IMR-90 (cell line): ENCODE results near the gene C10orf120. TPM values are rescaled to one million over a fixed set of nuclear protein-coding genes. Genes with fewer than 3 reads are reported as not detected.

Experiments used
- ATAC-seq: fragments of 200-7000 bp; cut with Tn5 transposase; 2 replicates; pipeline ENCODE4 v1.9.1; 2020; ENCODE audit warnings: low read depth, mild to moderate bottlenecking, moderate library complexity
- BruUV-seq: library from RNA; stranded (reverse); fragments of 400-500 nt; replicated peaks from 2 replicates; lab custom pipeline; 2021; lab: Mats Ljungman, UMichigan
- CTCF ChIA-PET: fragments of 300-600 bp; formaldehyde crosslinking; extraction: SDS; loops from one replicate; lab custom pipeline; 2021; ENCODE audit warnings: antibody characterized with exemption; lab: Yijun Ruan, JAX
- POLR2A ChIA-PET: fragments of 300-600 bp; sonication (Branson Sonifier 250); formaldehyde crosslinking; loops from one replicate; lab custom pipeline; 2022; ENCODE audit warnings: antibody characterized with exemption; ENCODE audit not compliant: unreplicated experiment; lab: Charles Lee
- DNase-seq: peaks from one replicate; pipeline ENCODE4 v3.0.0; 2013
- H2AFZ ChIP-seq: replicated peaks from 2 replicates; pipeline ENCODE3; 2013; ENCODE audit warnings: low read length, mild to moderate bottlenecking; ENCODE audit not compliant: poor library complexity
- H2AK5ac ChIP-seq: 2 replicates; pipeline ENCODE4 v1.6.1; 2013; ENCODE audit warnings: low read depth, low read length, inconsistent platforms
- H2AK9ac ChIP-seq: replicated peaks from 2 replicates; pipeline ENCODE3; 2013; ENCODE audit warnings: mild to moderate bottlenecking, low read depth, low read length, moderate library complexity; ENCODE audit not compliant: poor library complexity
- H2BK120ac ChIP-seq: 2 replicates; pipeline ENCODE4 v1.6.1; 2013; ENCODE audit warnings: low read depth, low read length, inconsistent platforms
- H2BK15ac ChIP-seq: 3 replicates; pipeline ENCODE4 v1.6.1; 2013; ENCODE audit warnings: low read depth, low read length, inconsistent platforms
- H2BK20ac ChIP-seq: 2 replicates; pipeline ENCODE4 v1.6.1; 2013; ENCODE audit warnings: low read depth, mild to moderate bottlenecking, inconsistent platforms, low read length, moderate library complexity
- H2BK5ac ChIP-seq: 2 replicates; pipeline ENCODE4 v1.6.1; 2013; ENCODE audit warnings: mild to moderate bottlenecking, low read depth, low read length, inconsistent platforms; ENCODE audit not compliant: poor library complexity, severe bottlenecking
- H3K14ac ChIP-seq: replicated peaks from 2 replicates; pipeline ENCODE4 v1.6.1; 2013; ENCODE audit warnings: low read depth, low read length, inconsistent platforms
- H3K18ac ChIP-seq: 2 replicates; pipeline ENCODE4 v1.6.1; 2013; ENCODE audit warnings: low read depth, low read length, control low read depth
- H3K23ac ChIP-seq: 2 replicates; pipeline ENCODE4 v1.6.1; 2013; ENCODE audit warnings: low read depth, low read length, inconsistent platforms
- H3K27ac ChIP-seq: 2 replicates; pipeline ENCODE4 v1.5.1; 2013; ENCODE audit warnings: mild to moderate bottlenecking, control low read depth, low read length; ENCODE audit not compliant: insufficient read depth
- H3K27me3 ChIP-seq: 2 replicates; pipeline ENCODE4 v1.6.1; 2013; ENCODE audit warnings: low read length; ENCODE audit not compliant: control insufficient read depth, insufficient read depth
- H3K36me3 ChIP-seq: 2 replicates; pipeline ENCODE4 v1.6.1; 2013; ENCODE audit warnings: low read length, mixed read lengths; ENCODE audit not compliant: control insufficient read depth, insufficient read depth
- H3K4ac ChIP-seq: 2 replicates; pipeline ENCODE4 v1.6.1; 2013; ENCODE audit warnings: low read depth, low read length, inconsistent platforms
- H3K4me1 ChIP-seq: 2 replicates; pipeline ENCODE4 v1.6.1; 2013; ENCODE audit warnings: low read length, mixed read lengths; ENCODE audit not compliant: control insufficient read depth, insufficient read depth
- H3K4me2 ChIP-seq: 2 replicates; pipeline ENCODE4 v1.6.1; 2013; ENCODE audit warnings: low read depth, mild to moderate bottlenecking, control low read depth, low read length, moderate library complexity
- H3K4me3 ChIP-seq: 2 replicates; pipeline ENCODE4 v1.5.1; 2013; ENCODE audit warnings: low read depth, mild to moderate bottlenecking, control low read depth, low read length, moderate library complexity; ENCODE audit not compliant: insufficient read depth
- H3K56ac ChIP-seq: 2 replicates; pipeline ENCODE4 v1.6.1; 2013; ENCODE audit warnings: low read length, inconsistent platforms; ENCODE audit not compliant: insufficient read depth; ENCODE audit errors: extremely low read depth
- H3K79me1 ChIP-seq, 2 experiments: 2 replicates each; pipeline ENCODE4 v1.6.1; 2013; ENCODE audit warnings: low read length in 2 of 2, inconsistent platforms in 1 of 2, low read depth in 1 of 2
- H3K9ac ChIP-seq: 2 replicates; pipeline ENCODE4 v1.6.1; 2013; ENCODE audit warnings: low read depth, low read length, control low read depth
- H3K9me1 ChIP-seq: 2 replicates; pipeline ENCODE4 v1.6.1; 2013; ENCODE audit warnings: low read length, inconsistent platforms; ENCODE audit not compliant: insufficient read depth
- H3K9me3 ChIP-seq: 2 replicates; pipeline ENCODE4 v1.6.1; 2013; ENCODE audit warnings: low read length; ENCODE audit not compliant: control insufficient read depth, insufficient read depth
- H4K20me1 ChIP-seq: 2 replicates; pipeline ENCODE4 v1.6.1; 2013; ENCODE audit warnings: low read length, inconsistent platforms; ENCODE audit not compliant: insufficient read depth
- H4K5ac ChIP-seq: 2 replicates; pipeline ENCODE4 v1.6.1; 2013; ENCODE audit warnings: mild to moderate bottlenecking, low read depth, low read length, control low read depth
- H4K8ac ChIP-seq, 2 experiments: 2 replicates each; pipeline ENCODE4 v1.6.1; 2013; ENCODE audit warnings: low read depth in 2 of 2, low read length in 2 of 2, control low read depth in 1 of 2, inconsistent platforms in 1 of 2
- H4K91ac ChIP-seq: 2 replicates; pipeline ENCODE4 v1.6.1; 2013; ENCODE audit warnings: low read depth, low read length, inconsistent platforms; ENCODE audit not compliant: insufficient read depth
- BHLHE40 ChIP-seq: fragments of 150-350 bp; IDR thresholded peaks from 2 replicates; pipeline ENCODE4 v1.6.1; 2016; ENCODE audit warnings: mild to moderate bottlenecking, low read depth, low read length
- CEBPB ChIP-seq: IDR thresholded peaks from 2 replicates; pipeline ENCODE4 v1.6.1; 2012; ENCODE audit warnings: low read depth, low read length, improper control_type of control experiment
- CHD1 ChIP-seq: IDR thresholded peaks from 2 replicates; pipeline ENCODE4 v1.6.1; 2012; ENCODE audit warnings: low read depth, low read length, improper control_type of control experiment
- FOS ChIP-seq: fragments of 150-350 bp; IDR thresholded peaks from 2 replicates; pipeline ENCODE4 v1.6.1; 2016; ENCODE audit warnings: low read depth, low read length
- MAFK ChIP-seq: IDR thresholded peaks from 2 replicates; pipeline ENCODE4 v1.6.1; 2012; ENCODE audit warnings: low read depth, low read length, improper control_type of control experiment
- MAZ ChIP-seq: IDR thresholded peaks from 2 replicates; pipeline ENCODE4 v1.6.1; 2012; ENCODE audit warnings: low read depth, mild to moderate bottlenecking, low read length, improper control_type of control experiment, moderate library complexity, borderline replicate concordance
- MXI1 ChIP-seq: IDR thresholded peaks from 2 replicates; pipeline ENCODE4 v1.6.1; 2012; ENCODE audit warnings: low read depth, mild to moderate bottlenecking, low read length, moderate library complexity, borderline replicate concordance
- NFE2L2 ChIP-seq: fragments of 150-350 bp; IDR thresholded peaks from 2 replicates; pipeline ENCODE4 v1.6.1; 2016; ENCODE audit warnings: low read depth, mild to moderate bottlenecking, low read length
- POLR2A ChIP-seq: IDR thresholded peaks from 2 replicates; pipeline ENCODE4 v1.6.1; 2012; ENCODE audit warnings: mild to moderate bottlenecking, low read depth, low read length
- RAD21 ChIP-seq: IDR thresholded peaks from 2 replicates; pipeline ENCODE4 v1.6.1; 2012; ENCODE audit warnings: low read length, improper control_type of control experiment
- RCOR1 ChIP-seq: IDR thresholded peaks from 2 replicates; pipeline ENCODE4 v1.6.1; 2012; ENCODE audit warnings: mild to moderate bottlenecking, low read length, improper control_type of control experiment; ENCODE audit not compliant: insufficient replicate concordance
- RFX5 ChIP-seq: IDR thresholded peaks from 2 replicates; pipeline ENCODE4 v1.8.0; 2012; ENCODE audit warnings: low read depth, mild to moderate bottlenecking, low read length, moderate library complexity
- SMC3 ChIP-seq: fragments of 150-350 bp; IDR thresholded peaks from 2 replicates; pipeline ENCODE4 v1.6.1; 2016; ENCODE audit warnings: low read depth, mild to moderate bottlenecking, antibody characterized with exemption, low read length, moderate library complexity
- WGBS, 2 experiments: methylation state at CpG; one replicate each; pipeline versions ENCODE4 v1.1.5 to v1.1.7; 2013; ENCODE audit warnings: missing lambda C conversion rate in 2 of 2; ENCODE audit not compliant: insufficient read length in 1 of 2; ENCODE audit errors: extremely low coverage in 2 of 2; 5-methylcytosine and 5-hydroxymethylcytosine counted together
- dilution Hi-C: fragments of 300-500 bp; cut with HindIII; formaldehyde crosslinking; loops from one replicate; pipeline ENCODE4 v1.14.3; 2018; ENCODE audit warnings: low sequenced_read_pairs; ENCODE audit not compliant: unreplicated experiment
- in situ Hi-C: fragments of 300-500 bp; cut with MboI; formaldehyde crosslinking; loops from 3 replicates; pipeline ENCODE4 v1.14.3; 2019; ENCODE audit warnings: low sequenced_read_pairs, inconsistent platforms, mixed read lengths
- intact Hi-C: fragments of 100-400 bp; cut with micrococcal nuclease; formaldehyde crosslinking; loops from 2 replicates; pipeline ENCODE4 v1.10.0; 2022
- polyA plus RNA-seq, 3 experiments: library from polyadenylated mRNA; depleted of rRNA; stranded (reverse); fragments of >200 nt; gene quantifications; 2 replicates each; pipeline ENCODE4 v1.2.3, GENCODE V29; 2012; ENCODE audit warnings: low replicate concordance in 1 of 3
- total RNA-seq: library from RNA; depleted of rRNA; stranded (reverse); fragments of >200 nt; gene quantifications from 2 replicates; pipeline ENCODE4 v1.2.3, GENCODE V29; 2012
- TF ChIP-seq, protein P1 (sequence below): fragments of 150-350 bp; IDR thresholded peaks from 2 replicates; pipeline ENCODE4 v1.6.1; 2017; ENCODE audit warnings: mild to moderate bottlenecking, antibody characterized with exemption, low read length, low read depth
- TF ChIP-seq, protein P2 (sequence below): fragments of 150-350 bp; IDR thresholded peaks from 2 replicates; pipeline ENCODE4 v1.6.1; 2016; ENCODE audit warnings: low read depth, mild to moderate bottlenecking, low read length, moderate library complexity, borderline replicate concordance
- TF ChIP-seq, protein P3 (sequence below): conservative IDR thresholded peaks from 2 replicates; pipeline ENCODE4 v1.5.1; 2012; ENCODE audit warnings: mild to moderate bottlenecking, low read depth, low read length, improper control_type of control experiment

C10orf120 gene
- total and polyA plus RNA-seq, 2 of the 4 experiments (the other 2 are of a cell fraction), result not detected

DNA sequence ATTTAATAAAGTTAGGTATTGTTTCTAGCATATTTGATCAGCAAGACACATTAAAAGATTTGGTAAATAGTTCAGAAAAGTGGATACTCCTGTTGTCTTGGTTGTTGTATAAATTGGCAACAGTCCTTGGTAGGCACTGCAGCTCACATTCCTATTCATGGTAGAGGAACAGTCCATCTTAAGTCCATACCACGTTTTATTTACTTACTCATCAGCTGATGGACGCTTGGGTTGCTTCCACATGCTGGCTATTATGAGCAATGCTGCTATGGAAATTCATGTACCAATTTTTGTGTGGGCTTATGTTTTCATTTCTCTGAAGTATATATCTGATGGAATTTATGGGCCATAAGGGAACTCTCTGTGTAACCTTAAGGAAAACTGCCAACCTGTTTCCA lies 43.3 kb downstream of the C10orf120 start:
- no TSS peak for BruUV-seq
- ATAC-seq, result no peak
- Histone ChIP-seq H3K23ac (no peak overlapping the region), H2BK120ac (no peak overlapping the region), H4K20me1 (no peaks in the 10 kb centered on the region), H2AK9ac (no peak overlapping the region), H3K9me3 (no peaks in the 10 kb centered on the region), H3K4me3 (no peak overlapping the region), H3K4me2 (no peak overlapping the region), H4K8ac (no peak overlapping the region), H2BK15ac (no peak overlapping the region), H3K14ac (no peak overlapping the region), H3K36me3 (no peaks in the 10 kb centered on the region), H4K5ac (no peak overlapping the region), H3K4ac (no peak overlapping the region), H3K18ac (no peak overlapping the region), H2BK5ac (no peak overlapping the region), H3K27ac (no peak overlapping the region), H3K79me1 (no peaks in the 10 kb centered on the region), H3K9me1 (no peaks in the 10 kb centered on the region), H3K56ac (no peak overlapping the region), H4K91ac (no peak overlapping the region), H3K27me3 (no peaks in the 10 kb centered on the region), H2AK5ac (no peak overlapping the region), H3K9ac (no peak overlapping the region), H2BK20ac (no peak overlapping the region), H3K4me1 (no peaks in the 10 kb centered on the region), H2AFZ (no peak overlapping the region)
- in situ Hi-C loops, result loop anchor here (25.0 kb wide), 1 partner anchor 906 kb away; no protein-coding TSS in a partner anchor
- intact Hi-C loops, result no loop called here
- DNase-seq, result no peak
- no CpG with 5 or more reads among the region's 2 CpGs for WGBS, 2 experiments
- ChIA-PET POLR2A (no interaction called here), CTCF (no interaction called here)
- TF ChIP-seq NFE2L2 (no peak), CHD1 (no peak), RCOR1 (no peak), MAFK (no peak), POLR2A (no peak), RFX5 (no peak), MXI1 (no peak), FOS (no peak), CEBPB (no peak), MAZ (no peak), BHLHE40 (no peak), RAD21 (no peak), SMC3 (no peak)
- TF ChIP-seq, protein P1, sequence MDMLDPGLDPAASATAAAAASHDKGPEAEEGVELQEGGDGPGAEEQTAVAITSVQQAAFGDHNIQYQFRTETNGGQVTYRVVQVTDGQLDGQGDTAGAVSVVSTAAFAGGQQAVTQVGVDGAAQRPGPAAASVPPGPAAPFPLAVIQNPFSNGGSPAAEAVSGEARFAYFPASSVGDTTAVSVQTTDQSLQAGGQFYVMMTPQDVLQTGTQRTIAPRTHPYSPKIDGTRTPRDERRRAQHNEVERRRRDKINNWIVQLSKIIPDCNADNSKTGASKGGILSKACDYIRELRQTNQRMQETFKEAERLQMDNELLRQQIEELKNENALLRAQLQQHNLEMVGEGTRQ, result no peak
- TF ChIP-seq, protein P2, sequence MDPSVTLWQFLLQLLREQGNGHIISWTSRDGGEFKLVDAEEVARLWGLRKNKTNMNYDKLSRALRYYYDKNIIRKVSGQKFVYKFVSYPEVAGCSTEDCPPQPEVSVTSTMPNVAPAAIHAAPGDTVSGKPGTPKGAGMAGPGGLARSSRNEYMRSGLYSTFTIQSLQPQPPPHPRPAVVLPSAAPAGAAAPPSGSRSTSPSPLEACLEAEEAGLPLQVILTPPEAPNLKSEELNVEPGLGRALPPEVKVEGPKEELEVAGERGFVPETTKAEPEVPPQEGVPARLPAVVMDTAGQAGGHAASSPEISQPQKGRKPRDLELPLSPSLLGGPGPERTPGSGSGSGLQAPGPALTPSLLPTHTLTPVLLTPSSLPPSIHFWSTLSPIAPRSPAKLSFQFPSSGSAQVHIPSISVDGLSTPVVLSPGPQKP, result no peak
- TF ChIP-seq, protein P3, sequence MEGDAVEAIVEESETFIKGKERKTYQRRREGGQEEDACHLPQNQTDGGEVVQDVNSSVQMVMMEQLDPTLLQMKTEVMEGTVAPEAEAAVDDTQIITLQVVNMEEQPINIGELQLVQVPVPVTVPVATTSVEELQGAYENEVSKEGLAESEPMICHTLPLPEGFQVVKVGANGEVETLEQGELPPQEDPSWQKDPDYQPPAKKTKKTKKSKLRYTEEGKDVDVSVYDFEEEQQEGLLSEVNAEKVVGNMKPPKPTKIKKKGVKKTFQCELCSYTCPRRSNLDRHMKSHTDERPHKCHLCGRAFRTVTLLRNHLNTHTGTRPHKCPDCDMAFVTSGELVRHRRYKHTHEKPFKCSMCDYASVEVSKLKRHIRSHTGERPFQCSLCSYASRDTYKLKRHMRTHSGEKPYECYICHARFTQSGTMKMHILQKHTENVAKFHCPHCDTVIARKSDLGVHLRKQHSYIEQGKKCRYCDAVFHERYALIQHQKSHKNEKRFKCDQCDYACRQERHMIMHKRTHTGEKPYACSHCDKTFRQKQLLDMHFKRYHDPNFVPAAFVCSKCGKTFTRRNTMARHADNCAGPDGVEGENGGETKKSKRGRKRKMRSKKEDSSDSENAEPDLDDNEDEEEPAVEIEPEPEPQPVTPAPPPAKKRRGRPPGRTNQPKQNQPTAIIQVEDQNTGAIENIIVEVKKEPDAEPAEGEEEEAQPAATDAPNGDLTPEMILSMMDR, result no peak
- dilution Hi-C loops, result no loop called here
